HG02840 (cell line): ENCODE results near the gene CDH6.
"Not testable (repeated sequence)": the region's sequence is repeated elsewhere in the genome, so short reads cannot be mapped to it uniquely, and the experiment has no call there.

ENCODE experiments used
- ATAC-seq: cut with Tn5 transposase; IDR thresholded peaks from one replicate; pipeline ENCODE4 v1.9.1; 2021; ENCODE audit warnings: mild to moderate bottlenecking, moderate library complexity, moderate number of reproducible peaks; ENCODE audit not compliant: unreplicated experiment, low FRiP score

CDH6 gene

GRCh38 chr5:31322946-31323345 is 129.5 kb downstream of the CDH6 start:
- ATAC-seq, result no peak

DNA sequence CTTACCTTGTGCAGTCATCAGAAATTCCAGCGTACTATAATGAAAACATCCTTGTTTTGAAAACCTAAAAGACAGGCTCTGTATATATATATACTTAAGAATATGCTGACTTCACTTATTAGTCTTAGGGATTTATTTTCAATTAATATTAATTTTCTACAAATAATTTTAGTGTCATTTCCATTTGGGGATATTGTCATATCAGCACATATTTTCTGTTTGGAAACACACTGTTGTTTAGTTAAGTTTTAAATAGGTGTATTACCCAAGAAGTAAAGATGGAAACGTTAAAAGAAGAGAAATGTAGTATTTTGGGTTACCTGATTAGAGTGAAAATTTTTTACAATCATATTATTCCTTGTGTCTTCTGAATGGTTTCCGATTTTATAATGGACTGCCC is 131.4 kb downstream of the CDH6 start:
- ATAC-seq, result no peak

- no peak for ATAC-seq
These were observed 134.7 kb downstream of the CDH6 start for GRCh38 chr5:31328040-31328733.

GRCh38 chr5:31329715-31330114 is 136.2 kb downstream of the CDH6 start:
- ATAC-seq, result no peak

DNA sequence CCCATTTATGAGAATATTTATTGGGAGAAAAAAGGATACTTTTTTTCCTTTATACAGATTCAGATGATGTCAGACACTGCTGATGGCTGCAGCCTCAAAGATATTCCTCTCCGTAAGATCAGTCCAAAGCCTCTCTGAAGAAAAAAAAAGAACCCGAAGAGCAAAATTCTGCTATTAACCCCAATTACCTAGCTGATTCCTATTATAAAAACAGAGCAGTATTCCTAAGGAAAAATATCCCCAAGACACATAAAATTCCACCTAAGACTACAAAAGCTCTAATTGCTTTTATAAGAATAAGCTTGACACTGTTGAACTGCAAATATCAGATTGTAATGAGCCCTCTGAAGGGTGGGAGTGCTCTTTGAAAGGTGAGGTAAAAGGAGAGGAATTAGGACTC is 138.7 kb downstream of the CDH6 start:
- no peak for ATAC-seq

DNA sequence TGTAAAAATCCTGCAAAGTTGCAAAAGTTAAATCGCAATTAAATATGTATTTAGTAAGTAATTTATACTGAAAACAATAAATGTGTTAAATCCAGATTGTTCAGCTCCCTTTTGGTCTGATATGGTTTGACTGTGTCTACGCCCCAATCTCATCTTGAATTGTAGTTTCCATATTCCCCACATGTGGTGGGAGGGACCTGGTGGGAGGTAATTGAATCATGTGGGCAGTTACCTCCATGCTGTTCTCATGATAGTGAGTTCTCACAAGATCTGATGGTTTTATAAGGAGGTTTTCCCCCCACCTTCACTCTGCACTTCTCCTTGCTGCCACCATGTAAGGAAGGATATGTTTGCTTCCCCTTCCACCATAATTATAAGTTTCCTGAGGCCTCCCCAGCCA is 140.0 kb downstream of the CDH6 start:
- no peak for ATAC-seq

DNA sequence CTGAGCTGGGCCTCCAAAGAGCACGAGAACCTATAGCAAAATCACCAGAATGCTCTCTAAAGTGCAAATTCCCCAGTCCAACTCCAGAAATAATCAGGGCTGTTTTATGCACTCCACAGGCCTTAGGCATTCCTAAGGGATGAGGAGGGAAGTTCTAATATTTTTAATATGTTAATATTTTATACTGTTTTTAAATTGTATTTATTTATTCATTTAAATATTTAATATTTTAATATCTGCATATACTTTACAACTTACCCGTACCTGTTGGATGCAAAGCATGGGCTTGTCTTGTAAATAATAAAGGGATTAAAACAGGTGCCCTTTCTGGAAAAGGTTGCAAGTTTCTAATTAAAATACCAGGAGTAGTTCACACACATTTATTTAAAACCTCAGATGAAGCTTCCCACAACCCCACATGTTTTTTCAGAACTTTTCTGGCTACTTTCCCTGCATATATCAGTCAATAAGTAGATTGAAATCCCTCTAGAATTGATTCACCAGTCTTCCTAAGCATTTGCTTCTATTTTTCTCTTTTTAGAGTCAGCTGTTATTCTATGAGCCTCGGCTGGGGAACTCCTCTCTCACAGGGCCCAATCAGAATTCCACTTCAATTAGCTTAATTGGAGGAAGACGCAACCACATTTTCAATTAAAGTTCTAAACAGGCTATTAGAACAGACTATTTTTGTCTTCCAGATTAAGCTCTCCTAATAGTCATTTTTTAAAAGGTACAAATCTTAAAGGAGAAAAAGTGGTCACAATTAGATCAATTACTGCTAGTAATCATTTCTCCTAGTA is 140.8 kb downstream of the CDH6 start:
- ATAC-seq, result no peak

GRCh38 chr5:31335456-31335855 is 142.0 kb downstream of the CDH6 start:
- ATAC-seq, result no peak

DNA sequence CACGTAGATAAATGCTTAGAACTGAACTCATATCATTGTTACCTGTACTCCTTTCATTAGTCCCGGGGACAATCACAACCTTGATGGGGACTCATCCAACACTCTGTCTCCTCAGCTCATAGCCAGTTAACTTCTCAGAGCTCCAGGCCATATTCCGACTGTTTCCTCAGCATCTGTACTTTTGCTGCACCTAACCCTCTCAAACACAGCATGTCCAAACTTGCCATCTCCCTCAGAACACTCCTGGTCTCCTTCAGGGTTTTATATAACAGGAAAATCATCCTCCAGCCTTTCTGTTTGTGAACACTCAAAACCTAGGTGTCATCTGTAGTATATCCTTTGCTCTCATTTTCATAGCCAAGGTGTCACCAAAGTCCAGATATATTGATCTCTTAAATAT is 150.5 kb downstream of the CDH6 start:
- no peak for ATAC-seq

DNA sequence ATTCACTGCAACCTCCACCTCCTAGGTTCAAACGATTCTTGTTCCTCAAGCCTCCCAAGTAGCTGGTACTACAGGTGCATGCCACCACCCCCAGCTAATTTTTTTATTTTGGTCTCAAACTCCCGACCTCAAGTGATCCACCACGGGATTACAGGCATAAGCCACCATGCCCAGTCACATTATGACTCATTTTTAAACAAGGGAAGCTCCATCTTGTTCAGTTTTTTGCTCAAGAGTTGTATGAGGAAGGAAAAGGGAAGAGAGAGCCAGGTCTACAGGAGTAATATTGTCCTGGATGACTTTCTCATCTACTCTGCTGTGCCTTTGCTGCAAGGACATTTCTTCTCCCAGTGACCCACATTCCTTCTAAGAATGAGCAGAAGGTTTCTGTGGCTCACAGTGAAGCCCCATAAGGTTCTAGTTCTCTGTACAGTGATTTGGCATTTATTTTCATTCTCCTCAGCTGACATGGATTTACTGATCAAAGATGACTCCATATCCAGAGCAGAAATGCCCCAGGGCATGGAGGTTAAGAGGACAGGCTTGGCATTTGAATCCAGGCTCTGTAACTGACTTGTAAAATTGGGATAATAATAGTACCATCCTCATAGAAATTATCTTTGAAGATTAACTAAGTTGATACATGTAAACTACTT is 153.5 kb downstream of the CDH6 start:
- no peak for ATAC-seq

DNA sequence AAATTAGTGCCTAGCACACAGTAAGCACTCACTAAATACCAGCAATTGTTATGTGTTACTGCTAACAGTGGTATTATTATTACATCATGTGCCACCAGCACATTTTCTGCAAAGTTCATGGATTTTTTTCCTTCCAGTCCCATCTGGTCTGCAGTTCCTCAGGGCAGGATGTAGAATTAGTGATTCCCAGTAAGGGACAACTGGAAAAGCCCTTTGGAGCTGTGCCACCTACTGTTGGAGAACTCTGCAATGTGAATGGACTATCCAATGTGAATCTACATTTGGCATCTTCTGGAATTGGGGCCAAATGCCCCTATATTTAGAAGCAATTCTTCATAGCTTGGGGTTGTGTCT is 154.0 kb downstream of the CDH6 start:
- no peak for ATAC-seq

DNA sequence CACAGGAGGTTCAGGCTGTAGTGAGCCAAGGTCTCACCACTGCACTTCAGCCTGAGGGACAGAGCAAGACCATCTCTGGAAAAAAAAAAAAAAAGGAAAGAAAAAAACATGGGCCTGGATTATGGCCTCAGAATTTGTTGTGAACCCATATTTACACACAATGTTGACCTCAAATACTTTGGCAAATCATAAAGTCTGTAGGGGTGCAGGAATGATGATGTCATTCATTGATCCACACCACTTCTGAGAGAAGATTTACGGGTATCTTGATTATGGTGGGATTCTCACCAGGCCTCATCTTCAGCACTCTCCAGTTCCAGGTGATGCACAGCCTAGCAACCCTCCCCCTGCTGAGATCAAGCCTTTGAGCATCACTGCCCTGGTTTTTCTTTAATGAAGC is 156.9 kb downstream of the CDH6 start:
- no peak for ATAC-seq

DNA sequence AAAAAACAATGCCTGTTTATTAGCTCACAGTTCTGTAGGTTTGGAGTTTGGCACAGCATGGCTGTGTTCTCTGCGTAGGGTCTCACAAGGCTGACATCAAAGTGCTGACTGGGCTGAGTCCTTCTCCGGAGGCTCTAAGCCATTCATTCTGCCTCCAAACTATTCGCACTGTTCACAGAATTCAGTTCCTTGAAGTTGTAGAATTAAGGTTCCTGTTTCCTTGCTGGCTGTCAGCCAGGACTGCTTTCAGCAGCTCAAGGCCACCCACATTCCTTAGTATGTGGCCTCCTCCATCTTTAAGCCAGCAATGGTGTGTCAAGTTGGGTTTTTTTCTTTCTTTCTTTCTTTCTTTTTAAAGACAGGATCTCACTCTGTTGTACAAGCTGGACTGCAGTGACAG is 161.9 kb downstream of the CDH6 start:
- ATAC-seq, result no peak

DNA sequence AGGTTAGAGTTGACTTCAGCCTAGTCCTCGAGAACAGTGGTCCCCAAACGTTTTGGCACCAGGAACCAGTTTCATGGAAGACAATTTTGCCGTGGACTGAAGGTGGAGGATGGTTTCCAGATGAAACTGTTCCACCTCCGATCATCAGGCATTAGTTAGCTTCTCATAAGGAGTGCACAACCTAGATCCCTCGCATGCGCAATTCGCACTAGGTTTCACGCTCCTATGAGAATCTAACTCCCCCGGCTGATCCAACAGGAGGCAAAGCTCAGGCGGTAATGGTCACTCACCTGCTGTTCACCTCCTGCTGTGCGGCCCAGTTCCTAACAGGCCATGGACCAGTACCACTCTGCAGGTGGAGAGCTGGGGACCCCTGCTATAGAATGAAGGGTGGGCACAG is 163.6 kb downstream of the CDH6 start:
- ATAC-seq, result no peak

GRCh38 chr5:31359839-31360238 is 166.4 kb downstream of the CDH6 start:
- ATAC-seq, result no peak

- no peak for ATAC-seq
These were observed 167.7 kb downstream of the CDH6 start for GRCh38 chr5:31361234-31361633.

DNA sequence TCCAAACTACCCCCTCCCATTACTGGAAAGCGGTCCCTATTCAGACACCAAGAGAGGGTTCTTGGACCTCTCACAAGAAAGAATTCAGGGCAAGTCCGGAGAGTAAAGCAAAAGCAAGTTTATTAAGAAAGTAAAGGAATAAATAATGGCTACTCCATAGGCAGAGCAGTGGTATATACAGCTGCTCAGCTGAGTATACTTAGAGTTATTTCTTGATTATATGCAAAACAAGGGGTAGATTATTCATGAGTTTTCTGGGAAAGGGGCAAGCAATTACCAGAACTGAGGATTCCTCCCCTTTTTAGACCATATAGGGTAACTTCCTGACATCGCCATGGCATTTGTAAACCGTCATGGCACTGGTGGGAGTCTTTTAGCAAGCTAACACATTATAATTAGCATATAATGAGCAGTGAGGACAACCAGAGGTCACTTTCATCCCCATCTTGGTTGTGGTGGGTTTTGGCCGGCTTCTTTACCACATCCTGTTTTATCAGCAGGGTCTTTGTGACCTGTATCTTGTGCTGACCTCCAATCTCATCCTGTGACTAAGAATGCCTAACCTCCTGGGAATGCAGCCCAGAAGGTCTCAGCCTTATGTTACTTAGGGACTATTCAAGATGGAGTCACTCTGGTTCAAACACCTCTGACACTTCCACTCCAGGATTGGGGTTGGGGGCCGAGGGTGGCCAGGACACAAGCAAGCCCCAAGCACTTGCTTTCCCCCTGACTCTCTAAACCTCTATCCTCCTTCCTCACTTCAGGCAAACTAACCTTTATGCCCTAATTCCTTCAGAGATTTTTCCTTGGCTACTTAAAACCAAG is 168.4 kb downstream of the CDH6 start:
- ATAC-seq, result not testable (repeated sequence)

DNA sequence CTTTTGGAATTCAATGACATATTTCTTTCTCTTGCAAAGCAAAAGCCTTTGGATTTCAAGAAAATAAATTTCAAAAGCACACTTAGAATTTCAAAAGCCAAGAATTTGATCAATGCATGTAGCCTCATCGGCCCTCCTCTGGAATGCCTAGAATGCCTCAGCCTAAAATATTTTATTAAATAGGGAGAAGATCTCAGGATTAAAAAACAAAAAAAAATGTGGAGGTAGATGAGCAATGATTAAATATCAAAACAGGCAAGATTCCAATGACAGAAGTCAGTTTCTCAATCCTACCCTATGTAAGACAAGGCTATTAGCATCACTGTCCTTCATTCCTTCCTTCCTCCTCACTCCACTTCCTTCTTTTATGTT is 169.0 kb downstream of the CDH6 start:
- ATAC-seq, result no peak

DNA sequence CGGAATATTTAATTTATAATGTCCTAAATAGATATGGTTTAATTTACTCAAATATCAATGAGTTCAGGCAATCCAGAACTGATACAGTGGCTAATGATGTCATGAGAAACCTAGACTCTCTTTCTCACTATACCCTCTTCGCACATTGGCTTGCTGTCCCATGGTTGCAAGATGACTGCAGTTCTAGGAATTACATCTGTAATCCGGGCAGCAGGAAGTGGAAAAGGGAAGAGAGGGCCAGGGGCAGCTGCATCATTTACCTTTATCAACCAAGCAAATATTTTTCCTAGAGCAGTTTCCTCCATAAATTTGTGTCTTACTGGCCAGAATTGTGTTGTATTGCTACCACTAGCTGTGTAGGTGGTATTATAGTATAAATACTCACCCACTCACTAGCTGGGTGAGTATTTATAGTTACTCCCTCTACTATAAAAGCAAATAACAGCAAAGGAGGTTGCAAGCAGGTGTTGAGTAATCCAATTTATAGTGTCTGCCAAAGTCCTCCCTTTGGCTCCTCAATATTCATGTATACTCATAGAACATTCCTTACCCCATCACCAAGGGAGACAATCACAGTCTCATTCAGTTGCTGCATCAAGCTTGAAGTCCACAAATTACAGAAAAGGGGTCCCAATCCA is 169.6 kb downstream of the CDH6 start:
- ATAC-seq, result no peak

GRCh38 chr5:31364881-31365636 is 171.6 kb downstream of the CDH6 start:
- no peak for ATAC-seq
